ENCODE results near the gene CCDC148.

Gene CCDC148

DNA sequence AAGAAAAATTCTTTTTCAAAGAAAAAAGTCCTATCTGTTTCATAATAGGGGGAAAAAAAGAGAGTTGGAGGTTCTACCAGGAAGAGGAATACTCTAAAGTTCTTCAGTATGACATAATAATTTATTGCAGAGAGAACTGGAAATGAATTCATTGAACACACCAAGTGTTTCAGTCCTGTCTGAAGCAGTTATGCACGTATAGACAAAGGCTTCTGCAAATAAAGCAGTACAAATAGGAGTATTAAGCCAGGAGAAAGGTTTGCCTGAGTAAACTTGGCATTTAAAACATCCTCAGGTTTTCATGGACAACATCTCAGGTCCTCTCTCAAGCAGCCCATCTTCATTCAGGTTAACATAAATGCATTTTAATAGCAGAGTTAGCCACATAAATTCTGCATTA is 141.6 kb downstream of the CCDC148 start:
- TF ChIP-seq POLR2AphosphoS5 (IDR thresholded peaks at IDR 0.05; ENCODE audit: low read depth, low read length): no peak
- no peak for TF ChIP-seq SIN3A (IDR thresholded peaks at IDR 0.05; ENCODE audit: borderline replicate concordance, insufficient read depth, low read length)
- no peak for TF ChIP-seq REST (IDR thresholded peaks at IDR 0.05; ENCODE audit: insufficient read depth in 1 of 2, low read depth in 2 of 2, low read length in 2 of 2)
- no peak for TF ChIP-seq FOXP2 (optimal IDR thresholded peaks at IDR 0.05; ENCODE audit: borderline replicate concordance, extremely low read depth, extremely low read length, insufficient read depth)
- TF ChIP-seq TAF1 (IDR thresholded peaks at IDR 0.05; ENCODE audit: borderline replicate concordance, insufficient read depth, low read length): no peak

DNA sequence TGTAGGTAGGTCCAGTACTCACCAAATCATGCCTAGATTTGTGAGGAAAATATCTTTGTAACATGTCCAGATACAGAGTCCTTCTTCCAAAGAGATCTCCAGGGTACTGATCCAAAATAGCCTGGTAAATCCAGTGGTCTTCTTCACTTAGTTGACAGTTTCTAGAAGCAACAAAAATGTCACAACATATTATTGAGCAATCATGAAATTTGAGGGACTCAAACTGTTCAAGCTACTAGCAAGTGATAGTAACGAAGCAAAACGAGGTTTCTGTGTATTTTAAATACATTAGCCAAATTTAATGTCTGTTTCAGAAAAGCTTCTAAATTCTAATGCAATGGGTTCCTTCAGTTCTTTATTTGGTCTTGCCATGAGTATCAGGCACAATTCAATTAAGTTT is 142.8 kb downstream of the CCDC148 start:
- TF ChIP-seq FOXP2 (optimal IDR thresholded peaks at IDR 0.05; ENCODE audit: borderline replicate concordance, extremely low read depth, extremely low read length, insufficient read depth) (no peak), POLR2AphosphoS5 (IDR thresholded peaks at IDR 0.05; ENCODE audit: low read depth, low read length) (no peak), REST (IDR thresholded peaks at IDR 0.05; ENCODE audit: insufficient read depth in 1 of 2, low read depth in 2 of 2, low read length in 2 of 2) (no peak), TAF1 (IDR thresholded peaks at IDR 0.05; ENCODE audit: borderline replicate concordance, insufficient read depth, low read length) (no peak), SIN3A (IDR thresholded peaks at IDR 0.05; ENCODE audit: borderline replicate concordance, insufficient read depth, low read length) (no peak)

DNA sequence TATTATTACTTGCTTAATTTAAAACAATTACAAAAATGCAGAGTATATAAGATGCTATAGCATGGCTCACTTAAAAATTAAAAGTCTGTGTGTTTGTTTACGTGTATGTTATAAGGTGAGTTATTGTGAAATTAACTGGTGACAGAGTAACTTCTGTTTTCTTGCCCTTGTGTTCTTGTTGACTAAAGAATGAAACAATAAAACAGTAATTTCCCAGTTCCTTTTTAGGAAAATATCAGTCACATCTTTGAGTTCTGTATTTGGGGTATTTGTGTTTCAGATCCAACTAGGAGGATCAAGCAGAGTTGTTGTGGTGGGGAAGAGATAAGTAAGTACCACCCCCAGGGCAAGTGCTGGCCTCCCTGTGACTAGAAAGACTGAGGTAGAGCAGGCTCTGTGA is 143.6 kb downstream of the CCDC148 start:
- TF ChIP-seq REST (IDR thresholded peaks at IDR 0.05; ENCODE audit: insufficient read depth in 1 of 2, low read depth in 2 of 2, low read length in 2 of 2): no peak
- TF ChIP-seq TAF1 (IDR thresholded peaks at IDR 0.05; ENCODE audit: borderline replicate concordance, insufficient read depth, low read length): no peak

DNA sequence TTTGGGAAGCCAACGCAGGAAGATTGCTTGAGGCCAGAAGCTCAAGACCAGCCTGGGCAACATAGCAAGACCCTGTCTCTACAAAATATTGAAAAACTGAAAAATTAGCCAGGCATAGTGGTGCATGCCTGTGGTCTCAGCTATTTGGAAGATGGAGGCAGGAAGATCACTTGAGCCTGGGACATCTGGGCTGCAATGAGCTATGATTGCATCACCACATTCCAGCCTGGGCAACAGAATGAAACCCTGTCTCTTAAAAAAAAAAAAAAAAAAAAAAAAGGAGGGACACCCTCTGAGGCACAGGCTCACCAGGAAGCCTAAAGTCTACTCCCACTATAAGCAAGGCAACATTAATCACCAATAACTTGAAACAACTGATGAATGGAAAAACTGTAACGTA is 151.1 kb downstream of the CCDC148 start:
- TF ChIP-seq FOXP2 (optimal IDR thresholded peaks at IDR 0.05; ENCODE audit: borderline replicate concordance, extremely low read depth, extremely low read length, insufficient read depth): no peak
- no peak for TF ChIP-seq TAF1 (IDR thresholded peaks at IDR 0.05; ENCODE audit: borderline replicate concordance, insufficient read depth, low read length)
- TF ChIP-seq SIN3A (IDR thresholded peaks at IDR 0.05; ENCODE audit: borderline replicate concordance, insufficient read depth, low read length): no peak
- TF ChIP-seq REST (IDR thresholded peaks at IDR 0.05; ENCODE audit: insufficient read depth in 1 of 2, low read depth in 2 of 2, low read length in 2 of 2): no peak
- TF ChIP-seq POLR2AphosphoS5 (IDR thresholded peaks at IDR 0.05; ENCODE audit: low read depth, low read length): no peak

DNA sequence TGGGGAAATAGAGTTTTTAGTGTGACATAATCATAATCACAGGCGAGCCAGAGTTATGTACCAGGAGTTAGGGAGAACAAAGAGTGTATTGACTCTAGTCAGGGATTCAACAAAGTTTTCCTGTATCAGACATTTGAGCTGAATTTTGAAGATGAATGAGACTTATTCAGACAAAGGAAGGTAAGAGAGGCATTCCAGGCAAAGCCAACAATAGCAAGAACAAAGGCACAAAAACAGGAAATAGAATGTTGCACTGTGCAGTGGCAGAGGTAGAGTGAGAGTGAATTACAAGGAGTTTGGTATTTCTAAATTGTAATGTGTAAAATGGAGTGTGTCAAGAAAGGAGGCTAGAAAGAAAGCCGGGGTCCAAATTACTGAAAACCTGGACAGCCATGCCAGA is 156.2 kb downstream of the CCDC148 start:
- TF ChIP-seq POLR2AphosphoS5 (IDR thresholded peaks at IDR 0.05; ENCODE audit: low read depth, low read length): no peak
- TF ChIP-seq TAF1 (IDR thresholded peaks at IDR 0.05; ENCODE audit: borderline replicate concordance, insufficient read depth, low read length): no peak
- TF ChIP-seq SIN3A (IDR thresholded peaks at IDR 0.05; ENCODE audit: borderline replicate concordance, insufficient read depth, low read length): no peak
- TF ChIP-seq REST (IDR thresholded peaks at IDR 0.05; ENCODE audit: insufficient read depth in 1 of 2, low read depth in 2 of 2, low read length in 2 of 2): no peak
- no peak for TF ChIP-seq FOXP2 (optimal IDR thresholded peaks at IDR 0.05; ENCODE audit: borderline replicate concordance, extremely low read depth, extremely low read length, insufficient read depth)
